GM19395 (cell line): ENCODE results near the gene KIDINS220.

Source experiments
- ATAC-seq: cut with Tn5 transposase; IDR thresholded peaks from one replicate; pipeline ENCODE4 v1.9.1; 2021; ENCODE audit warnings: mild to moderate bottlenecking, moderate library complexity; ENCODE audit not compliant: unreplicated experiment

Gene KIDINS220

GRCh38 chr2:8701681-8702379 is 135.6 kb downstream of the KIDINS220 start:
- no peak for ATAC-seq

- ATAC-seq = no peak
Observed at GRCh38 chr2:8699839-8700238, 137.6 kb downstream of the KIDINS220 start.

GRCh38 chr2:8697190-8697589 is 140.2 kb downstream of the KIDINS220 start:
- ATAC-seq = no peak

- ATAC-seq = no peak
Observed at GRCh38 chr2:8694737-8695136, 142.7 kb downstream of the KIDINS220 start.

- no peak for ATAC-seq
Observed at GRCh38 chr2:8693157-8693821, 144.1 kb downstream of the KIDINS220 start.

- ATAC-seq = no peak
Observed at GRCh38 chr2:8692783-8693156, 144.6 kb downstream of the KIDINS220 start.

GRCh38 chr2:8691859-8692437 is 145.5 kb downstream of the KIDINS220 start:
- no peak for ATAC-seq

- ATAC-seq = peak; percentile 30
Observed at GRCh38 chr2:8685697-8686358, 151.6 kb downstream of the KIDINS220 start.

- peak; percentile 1 for ATAC-seq
Observed at GRCh38 chr2:8684878-8685696, 152.3 kb downstream of the KIDINS220 start.

- ATAC-seq = no peak
Observed at GRCh38 chr2:8684540-8684877, 152.9 kb downstream of the KIDINS220 start.

GRCh38 chr2:8682719-8683667 is 154.4 kb downstream of the KIDINS220 start:
- ATAC-seq = no peak

GRCh38 chr2:8681786-8682692 is 155.4 kb downstream of the KIDINS220 start, which contains the start of gene ID2:
ID2 (plus strand) TSS chr2:8682056; CDS start chr2:8682166, 110 bp downstream.
- ATAC-seq = peak; percentile 58

GRCh38 chr2:8680822-8681760 is 156.3 kb downstream of the KIDINS220 start:
- ATAC-seq = no peak

- ATAC-seq = no peak
Observed at GRCh38 chr2:8679827-8680731, 157.3 kb downstream of the KIDINS220 start.

GRCh38 chr2:8679567-8679826 is 157.9 kb downstream of the KIDINS220 start:
- no peak for ATAC-seq
